NCI-H2029 treated with DMSO at 0.1 percent for 48 hours (cell line): Measurements from ENCODE around the gene MAGEB5.
"Not testable (repeated sequence)": the region's sequence is repeated elsewhere in the genome, so short reads cannot be mapped to it uniquely, and the experiment has no call there.

Source experiments
- DNase-seq: peaks from one replicate; lab custom pipeline; 2025; lab: John Stamatoyannopoulos, UW

MAGEB5 gene

GRCh38 chrX:26215869-26216268 is at the start of gene MAGEB5:
MAGEB5 (plus strand) TSS chrX:26216169; CDS start chrX:26217302, 1,133 bp downstream.
- DNase-seq = no peak

- no peak for DNase-seq
Measured at GRCh38 chrX:26192204-26192603, 23.8 kb upstream of the MAGEB5 start, which contains the start of gene MAGEB6. MAGEB6 (plus strand) TSS chrX:26192440; CDS start chrX:26193847, 1,407 bp downstream.

- no peak for DNase-seq
Measured at GRCh38 chrX:26203561-26203960, 12.4 kb upstream of the MAGEB5 start.

GRCh38 chrX:26204717-26205116 is 11.3 kb upstream of the MAGEB5 start:
- DNase-seq = not testable (repeated sequence)

GRCh38 chrX:26208012-26208411 is 8.0 kb upstream of the MAGEB5 start:
- no peak for DNase-seq

- DNase-seq = no peak
Measured at GRCh38 chrX:26219351-26219750, 3.4 kb downstream of the MAGEB5 start.

- no peak for DNase-seq
Measured at GRCh38 chrX:26234177-26234576, 18.2 kb downstream of the MAGEB5 start.

GRCh38 chrX:26253526-26253925 is 37.6 kb downstream of the MAGEB5 start:
- DNase-seq = no peak

GRCh38 chrX:26254436-26254835 is 38.5 kb downstream of the MAGEB5 start:
- no peak for DNase-seq

GRCh38 chrX:26262121-26262523 is 46.2 kb downstream of the MAGEB5 start:
- no peak for DNase-seq
